Measurements from ENCODE around the gene SNX25.
"Not testable (repeated sequence)": the region's sequence is repeated elsewhere in the genome, so short reads cannot be mapped to it uniquely, and the experiment has no call there.

The SNX25 gene

GRCh38 chr4:185235119-185235842 is 25.9 kb downstream of the SNX25 start:
- no peak for DNase-seq

GRCh38 chr4:185235843-185236503 is 26.6 kb downstream of the SNX25 start:
- no peak for DNase-seq

- DNase-seq = no peak
Observed at GRCh38 chr4:185237175-185237574, 27.8 kb downstream of the SNX25 start.

GRCh38 chr4:185238215-185238681 is 28.9 kb downstream of the SNX25 start:
- DNase-seq = no peak

GRCh38 chr4:185238750-185239149 is 29.4 kb downstream of the SNX25 start:
- no peak for DNase-seq

- DNase-seq = not testable (repeated sequence)
Observed at GRCh38 chr4:185240486-185240885, 31.1 kb downstream of the SNX25 start.

- no peak for DNase-seq
Observed at GRCh38 chr4:185242749-185243533, 33.5 kb downstream of the SNX25 start.

GRCh38 chr4:185243879-185244278 is 34.5 kb downstream of the SNX25 start:
- no peak for DNase-seq

GRCh38 chr4:185244763-185245162 is 35.4 kb downstream of the SNX25 start:
- no peak for DNase-seq

- DNase-seq = no peak
Observed at GRCh38 chr4:185246453-185246852, 37.1 kb downstream of the SNX25 start.

GRCh38 chr4:185247151-185247550 is 37.8 kb downstream of the SNX25 start:
- DNase-seq = no peak

- DNase-seq = no peak
Observed at GRCh38 chr4:185248393-185249039, 39.1 kb downstream of the SNX25 start.

- no peak for DNase-seq
Observed at GRCh38 chr4:185249105-185249504, 39.7 kb downstream of the SNX25 start.

GRCh38 chr4:185254434-185254833 is 45.0 kb downstream of the SNX25 start:
- DNase-seq = no peak

GRCh38 chr4:185255868-185256267 is 46.5 kb downstream of the SNX25 start:
- DNase-seq = no peak

- no peak for DNase-seq
Observed at GRCh38 chr4:185256446-185256845, 47.0 kb downstream of the SNX25 start.

- DNase-seq = no peak
Observed at GRCh38 chr4:185257086-185257485, 47.7 kb downstream of the SNX25 start.

GRCh38 chr4:185257694-185258093 is 48.3 kb downstream of the SNX25 start:
- no peak for DNase-seq

GRCh38 chr4:185258741-185259140 is 49.3 kb downstream of the SNX25 start:
- not testable (repeated sequence) for DNase-seq

GRCh38 chr4:185259719-185260118 is 50.3 kb downstream of the SNX25 start:
- DNase-seq = no peak

- DNase-seq = no peak
Observed at GRCh38 chr4:185261946-185262345, 52.5 kb downstream of the SNX25 start.

- no peak for DNase-seq
Observed at GRCh38 chr4:185263419-185263818, 54.0 kb downstream of the SNX25 start.

GRCh38 chr4:185265942-185266341 is 56.5 kb downstream of the SNX25 start:
- DNase-seq = no peak

All from activated CD4-positive, alpha-beta T cell treated with anti-CD3 and anti-CD28 coated beads for 1 hour (primary cell).